GM19324 (cell line): ENCODE data around the gene CTDSPL.

Experiments used
- ATAC-seq: cut with Tn5 transposase; IDR thresholded peaks from one replicate; pipeline ENCODE4 v1.9.1; 2021; ENCODE audit warnings: mild to moderate bottlenecking, moderate library complexity; ENCODE audit not compliant: unreplicated experiment, low FRiP score

CTDSPL gene

GRCh38 chr3:38008971-38009580 is 147.4 kb downstream of the CTDSPL start:
- no peak for ATAC-seq

GRCh38 chr3:38009807-38010591 is 148.3 kb downstream of the CTDSPL start:
- ATAC-seq = no peak

DNA sequence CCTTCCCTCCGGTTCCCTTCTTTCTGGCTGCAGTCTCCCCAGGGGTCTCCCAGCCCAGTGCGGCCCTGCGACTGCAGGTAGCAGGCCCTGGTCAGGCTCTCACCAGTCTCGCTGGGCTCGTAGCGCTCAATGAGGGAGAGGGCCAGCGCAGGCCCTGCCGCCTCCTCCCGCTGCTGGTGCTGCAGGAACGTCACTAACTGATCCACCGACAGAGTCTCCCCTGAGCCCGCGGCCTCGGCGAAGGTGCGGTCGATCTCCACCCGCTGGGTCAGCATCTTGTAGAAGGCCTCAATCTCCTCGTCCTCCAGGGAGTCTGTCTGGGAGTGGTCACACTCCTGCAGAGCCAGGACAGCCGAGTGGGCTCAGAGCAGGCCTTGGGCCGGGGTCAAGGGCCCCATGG is 149.4 kb downstream of the CTDSPL start:
- ATAC-seq = no peak

DNA sequence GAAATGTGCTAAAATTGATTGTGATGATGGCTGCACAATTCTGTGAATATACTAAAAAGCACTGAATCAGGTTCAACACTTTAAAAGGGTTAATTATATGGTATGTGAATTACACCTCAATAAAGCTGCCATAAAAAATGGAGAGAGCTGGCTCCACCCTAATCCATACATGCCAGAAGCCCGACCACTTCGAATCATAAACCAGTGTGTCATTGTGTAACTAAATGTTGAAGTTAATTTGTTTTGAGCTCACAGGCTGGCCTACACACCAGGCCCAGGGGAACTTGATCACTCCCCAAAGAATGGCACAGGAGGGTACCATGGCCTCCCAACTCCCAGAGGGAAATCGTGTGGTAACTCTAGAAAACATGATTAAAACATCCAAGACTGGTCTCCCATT is 153.8 kb downstream of the CTDSPL start:
- ATAC-seq = no peak

DNA sequence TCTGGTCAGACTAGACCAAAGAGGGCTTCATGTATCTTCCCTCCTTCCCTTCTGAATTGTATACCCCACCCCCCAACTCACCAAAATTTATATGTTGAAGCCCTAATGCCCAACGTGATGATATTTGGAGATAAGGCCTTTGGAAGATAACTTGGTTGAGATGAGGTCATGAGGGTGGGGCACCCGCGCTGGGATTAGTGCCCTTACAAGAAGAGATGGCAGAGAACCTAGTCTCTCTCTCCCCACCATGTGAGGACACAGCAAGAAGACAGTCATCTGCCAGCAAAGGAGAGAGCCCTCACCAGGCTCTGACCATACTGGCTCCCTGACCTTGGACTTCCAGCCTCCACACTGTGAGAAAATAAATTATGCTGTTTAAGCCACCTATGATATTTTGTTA is 154.3 kb downstream of the CTDSPL start:
- ATAC-seq = no peak

GRCh38 chr3:38016410-38016809 is 154.7 kb downstream of the CTDSPL start:
- ATAC-seq = no peak

DNA sequence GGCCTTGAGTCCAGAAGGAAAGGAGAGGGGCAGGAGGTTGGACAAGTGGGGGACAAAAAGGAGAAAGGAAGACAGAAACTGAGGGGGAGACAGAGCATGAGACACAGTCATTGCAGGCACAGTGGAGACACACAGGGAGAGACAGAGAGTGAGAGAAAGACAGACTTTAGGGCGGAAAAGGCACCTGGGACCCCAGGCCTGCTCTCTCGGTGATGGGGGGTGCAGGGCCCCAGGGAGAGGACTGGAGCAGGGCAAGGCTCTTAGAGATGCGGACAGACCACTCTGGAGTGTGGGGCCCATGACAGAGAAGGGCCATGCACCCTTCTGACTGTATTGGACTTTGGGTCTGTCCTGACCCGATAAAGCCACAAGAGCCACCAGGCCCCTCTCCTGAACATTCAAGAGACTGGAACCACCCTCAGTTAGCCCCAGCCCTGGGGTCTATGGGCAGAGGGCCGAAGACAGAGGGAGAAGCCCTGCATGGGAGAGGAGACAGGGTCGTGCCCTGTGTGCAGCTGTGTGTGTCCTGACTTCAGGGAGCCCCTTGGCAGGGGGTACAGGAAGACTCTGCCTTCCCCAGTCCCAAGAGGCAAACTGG is 155.3 kb downstream of the CTDSPL start:
- no peak for ATAC-seq

DNA sequence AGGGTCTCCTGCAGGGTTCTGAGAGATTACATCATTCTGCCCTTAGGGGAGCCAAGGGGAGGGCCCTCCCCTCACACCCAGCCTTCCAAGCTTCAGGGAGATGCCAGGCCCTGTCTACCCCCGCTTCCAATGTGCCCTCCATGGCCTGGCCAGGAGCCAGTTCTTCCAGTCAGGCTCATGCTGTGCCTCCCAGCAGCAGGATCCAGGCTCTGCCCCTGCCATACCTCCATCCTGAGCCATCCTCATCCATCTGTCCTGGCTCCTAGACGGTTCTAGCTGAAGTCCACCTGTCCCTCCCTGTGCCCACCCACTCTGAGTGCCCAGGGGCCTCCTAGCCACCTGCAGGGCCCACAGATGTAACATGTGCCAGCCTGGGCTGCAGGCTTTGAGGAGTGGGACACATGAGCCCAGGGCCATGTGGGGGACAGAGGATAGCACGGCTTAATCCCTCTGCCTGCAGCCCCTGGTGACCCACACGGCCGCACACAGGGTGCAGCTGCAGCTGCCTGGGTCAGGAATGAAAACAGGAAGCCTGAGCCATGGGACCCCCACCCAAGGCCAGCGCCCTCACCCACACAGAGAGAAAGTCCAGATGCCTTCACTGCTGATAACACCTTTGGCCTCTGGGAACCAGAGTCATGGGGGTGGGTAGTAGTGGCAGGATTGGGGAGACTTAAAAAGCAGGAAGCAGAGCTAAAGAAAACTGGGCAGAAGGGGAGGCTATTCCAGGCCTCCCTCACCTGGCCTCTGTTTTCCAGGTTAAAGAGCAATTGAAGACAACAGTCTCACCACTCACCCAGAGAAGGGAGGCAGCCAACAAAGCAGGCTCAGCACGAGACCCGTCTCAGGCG is 156.0 kb downstream of the CTDSPL start:
- ATAC-seq = no peak

GRCh38 chr3:38018296-38019266 is 156.9 kb downstream of the CTDSPL start:
- no peak for ATAC-seq

DNA sequence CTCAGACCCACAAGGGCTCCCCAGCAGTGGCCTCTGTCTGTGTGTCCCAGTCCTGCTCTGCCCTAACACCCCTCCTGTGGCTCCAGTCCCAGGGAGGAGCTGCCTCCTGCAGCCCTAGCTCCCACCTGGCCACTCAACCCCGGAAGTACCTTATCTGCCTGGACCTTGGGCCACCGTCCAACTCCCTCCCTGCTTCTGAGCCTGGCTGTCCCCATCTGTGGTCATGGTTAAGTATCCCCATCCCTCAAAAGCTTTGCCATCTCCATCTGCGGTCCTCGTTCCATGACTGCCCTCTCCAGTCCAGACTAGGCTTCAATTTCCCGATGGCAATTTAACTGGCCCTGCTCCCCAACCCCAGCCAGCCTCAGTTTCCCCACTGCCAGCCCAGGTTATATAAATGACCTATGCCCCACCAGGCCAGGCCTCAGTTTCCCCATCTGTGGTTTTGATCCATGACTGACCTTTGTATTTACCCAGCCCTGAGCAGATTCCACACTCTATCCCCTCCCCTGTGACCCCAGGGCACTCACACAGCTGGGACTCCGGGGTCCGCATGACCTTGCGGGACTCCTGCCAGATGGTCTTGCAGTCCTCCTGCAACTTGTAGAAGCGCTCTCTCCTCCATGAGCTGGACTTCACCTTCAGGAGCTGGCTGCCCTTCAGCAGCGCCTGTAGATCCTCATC is 158.1 kb downstream of the CTDSPL start:
- no peak for ATAC-seq

DNA sequence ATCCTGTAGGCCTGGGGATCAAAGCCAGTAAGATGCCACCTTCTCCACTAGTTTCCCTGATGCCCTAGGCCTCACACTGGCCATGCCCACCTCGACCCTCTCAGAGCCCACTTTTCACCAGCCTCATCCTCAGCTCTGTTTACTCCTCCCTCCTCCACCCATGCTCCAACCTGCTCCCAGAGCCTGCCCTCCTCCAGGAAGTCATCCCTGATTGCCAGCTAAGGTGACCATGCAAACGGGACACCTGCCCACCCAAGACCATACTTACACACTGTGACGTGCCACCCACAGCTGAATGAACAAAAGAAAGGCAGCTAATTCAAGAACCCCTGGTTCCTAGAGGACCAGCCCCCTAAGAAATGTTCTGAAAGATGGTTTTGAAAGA is 158.7 kb downstream of the CTDSPL start:
- no peak for ATAC-seq

- ATAC-seq = no peak
Measured at GRCh38 chr3:38021196-38021595, 159.5 kb downstream of the CTDSPL start.

DNA sequence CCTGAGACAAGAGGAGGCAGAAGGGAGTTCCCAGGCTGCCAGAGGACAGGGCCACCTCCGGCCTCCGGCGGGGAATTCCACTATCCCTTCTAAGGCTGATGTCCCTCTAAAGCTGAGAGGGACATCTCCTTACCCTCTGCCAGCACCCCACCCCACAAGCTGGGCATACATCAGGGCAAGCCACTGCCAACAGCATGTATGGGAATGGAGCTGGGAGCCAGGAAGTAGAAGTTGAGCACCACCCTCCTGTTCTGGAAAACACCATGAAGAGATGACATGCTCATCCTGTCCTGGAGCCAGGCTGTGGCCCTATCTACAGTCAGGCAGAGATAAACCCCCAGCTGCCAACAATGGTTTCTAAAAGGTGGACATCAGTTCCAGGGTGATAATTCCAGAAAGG is 160.6 kb downstream of the CTDSPL start:
- ATAC-seq = no peak

DNA sequence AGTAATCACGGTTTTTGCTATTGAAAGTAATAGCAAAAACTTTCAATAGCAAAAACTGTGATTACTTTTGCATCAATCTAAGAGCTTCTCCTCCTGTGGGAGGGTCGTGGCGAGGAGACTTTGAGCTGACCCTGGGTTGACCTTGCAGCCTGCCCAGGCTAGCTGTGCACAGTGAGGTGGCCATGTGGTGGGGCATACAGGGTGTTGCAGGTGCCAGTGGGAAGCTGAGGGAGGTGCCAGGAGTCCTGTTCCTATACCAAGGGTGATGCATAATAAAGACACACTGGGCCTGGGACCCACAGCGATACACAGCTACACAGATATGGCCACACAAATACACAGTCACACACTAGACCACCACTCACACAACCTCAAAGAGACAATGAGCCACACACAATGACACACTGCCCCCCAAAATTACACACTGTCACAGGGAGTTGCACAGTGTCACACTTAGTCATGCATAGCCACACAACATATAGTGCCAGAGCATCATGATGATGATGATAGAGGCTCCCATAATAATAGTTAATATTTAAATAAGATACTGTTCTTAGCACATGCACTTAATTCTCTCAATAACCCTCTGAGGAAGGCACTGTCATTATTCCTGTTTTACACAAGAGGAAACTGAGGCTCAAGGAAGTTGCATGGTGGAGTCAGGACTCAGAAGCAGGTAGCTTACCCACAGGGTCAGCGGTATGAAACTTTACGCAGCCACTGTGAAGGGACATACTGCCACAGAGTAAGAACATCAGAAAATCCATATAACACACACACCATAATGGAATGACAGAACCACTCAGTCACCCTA is 161.4 kb downstream of the CTDSPL start:
- ATAC-seq = no peak

GRCh38 chr3:38026856-38027255 is 165.2 kb downstream of the CTDSPL start:
- no peak for ATAC-seq

DNA sequence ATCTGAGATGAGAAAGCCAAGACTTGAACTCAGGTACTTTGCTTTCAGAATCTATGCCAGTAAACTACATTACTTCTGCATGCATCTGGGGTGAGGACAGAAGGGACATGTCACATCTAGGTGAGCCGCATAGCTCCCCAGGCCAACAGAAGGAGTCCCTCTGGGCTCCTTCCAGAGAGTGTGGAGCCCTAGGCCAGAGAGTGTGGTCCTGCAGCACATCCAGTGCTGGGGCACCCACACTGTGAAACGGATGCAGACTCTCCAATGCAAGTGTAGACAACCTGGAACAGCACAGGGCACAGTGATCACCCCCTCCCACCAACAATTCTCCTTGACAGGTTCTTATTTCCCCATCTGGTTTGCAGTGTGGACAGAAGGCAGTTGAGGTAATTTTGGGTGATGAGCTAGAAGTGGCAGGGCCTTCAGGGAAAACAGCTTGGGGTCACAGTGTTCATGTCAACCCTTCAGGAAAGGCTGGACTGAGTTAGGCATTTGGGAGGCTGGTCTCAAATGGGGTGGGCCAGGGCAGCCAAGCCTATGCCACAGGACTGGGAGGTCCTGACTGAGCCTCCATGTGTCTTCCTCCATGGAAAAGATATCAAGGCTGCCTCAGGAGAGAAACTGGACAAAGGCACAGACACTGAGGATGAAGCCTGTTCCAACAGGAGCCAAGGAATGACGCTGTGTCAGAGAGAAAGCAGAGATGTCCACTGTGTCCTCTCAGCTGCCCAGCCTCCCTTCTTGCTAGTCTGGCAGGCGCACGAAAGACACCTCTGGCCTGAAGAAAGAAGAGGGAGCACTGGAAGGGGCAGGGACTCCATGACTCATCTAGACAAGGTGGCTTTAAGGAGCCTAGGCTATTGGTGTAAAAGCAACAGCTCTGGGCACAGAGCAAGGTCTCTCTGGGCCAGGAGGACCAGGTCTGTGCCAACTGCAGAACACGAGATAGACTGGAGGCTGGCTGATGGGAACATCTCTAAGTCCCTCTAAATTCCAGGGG is 166.1 kb downstream of the CTDSPL start:
- no peak for ATAC-seq

DNA sequence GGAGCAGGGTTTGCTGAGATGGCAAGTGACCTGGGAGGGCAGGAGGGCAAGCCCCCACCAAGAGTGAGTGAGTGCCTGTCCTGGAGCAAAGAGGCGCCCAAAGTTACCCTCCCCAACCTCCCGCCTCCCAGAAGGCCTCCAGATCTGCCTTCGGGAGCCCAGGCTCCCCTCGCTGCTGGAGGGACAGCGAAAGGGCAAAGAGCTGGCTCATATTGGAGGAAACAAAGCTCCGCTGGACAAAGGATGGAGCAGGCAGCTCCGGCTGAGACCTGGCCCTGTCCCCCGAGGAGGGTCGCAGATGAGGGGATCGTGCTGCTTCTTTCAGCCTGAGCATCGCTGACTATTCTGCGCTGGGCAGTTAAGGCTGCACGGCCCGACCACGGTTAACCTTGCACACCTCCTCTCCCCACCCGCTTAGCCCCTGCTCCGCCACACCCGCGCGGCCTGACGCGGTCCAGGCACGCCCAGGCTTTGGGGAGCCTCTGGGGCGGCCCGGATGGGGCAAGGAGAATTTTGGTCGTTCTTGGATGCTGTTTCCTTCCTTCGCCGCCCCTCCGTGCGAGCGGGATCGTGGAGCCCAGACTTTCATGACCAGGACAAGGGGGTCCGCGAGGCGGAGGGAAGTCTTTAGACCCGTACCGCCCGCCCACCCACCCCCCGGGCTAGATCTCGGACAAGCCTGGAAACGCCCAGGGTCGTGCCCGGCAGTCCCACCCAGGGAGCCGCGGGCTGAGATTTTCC is 167.1 kb downstream of the CTDSPL start:
- ATAC-seq = no peak
